Stimulated activated CD8-positive, alpha-beta memory T cell treated with anti-CD3 and anti-CD28 coated beads, Interleukin-15, amount 100 ng/mL, for 48 hours (primary cell): ENCODE data around the gene TBC1D20.
"Not testable (repeated sequence)": the region's sequence is repeated elsewhere in the genome, so short reads cannot be mapped to it uniquely, and the experiment has no call there.

Experiments used
- DNase-seq, 2 donors: peaks; one replicate each; pipeline ENCODE4 v3.0.0-alpha.2; 2020; ENCODE audit warnings: low read depth in 2 of 2

TBC1D20 gene

GRCh38 chr20:475463-476357 lies 13.4 kb upstream of the TBC1D20 start:
- DNase-seq = no peak

GRCh38 chr20:474581-474980 lies 12.2 kb upstream of the TBC1D20 start:
- no peak for DNase-seq

- no peak for DNase-seq
These were observed 10.6 kb upstream of the TBC1D20 start for GRCh38 chr20:472889-473292.

GRCh38 chr20:472137-472846 lies 10.0 kb upstream of the TBC1D20 start:
- no peak for DNase-seq

- no peak for DNase-seq
These were observed 7.6 kb upstream of the TBC1D20 start for GRCh38 chr20:469746-470490.

- DNase-seq = no peak
These were observed 5.4 kb upstream of the TBC1D20 start for GRCh38 chr20:467755-468154.

- DNase-seq = peak; percentile 34 to 43
These were observed 807 bp downstream of the TBC1D20 start for GRCh38 chr20:461254-462198.

GRCh38 chr20:460707-461106 lies 1.6 kb downstream of the TBC1D20 start:
- DNase-seq = no peak

- no peak for DNase-seq
These were observed 2.2 kb downstream of the TBC1D20 start for GRCh38 chr20:460180-460579.

- DNase-seq = no peak
These were observed 3.6 kb downstream of the TBC1D20 start for GRCh38 chr20:458776-459175.

- DNase-seq = no peak
These were observed 7.4 kb downstream of the TBC1D20 start for GRCh38 chr20:454951-455350.

GRCh38 chr20:452021-452420 lies 10.3 kb downstream of the TBC1D20 start:
- not testable (repeated sequence) for DNase-seq

- DNase-seq = no peak
These were observed 16.6 kb downstream of the TBC1D20 start for GRCh38 chr20:445514-446336.

- DNase-seq = no peak
These were observed 17.4 kb downstream of the TBC1D20 start for GRCh38 chr20:444862-445426.

GRCh38 chr20:444117-444516 lies 18.2 kb downstream of the TBC1D20 start:
- no peak for DNase-seq

- DNase-seq = no peak
These were observed 19.0 kb downstream of the TBC1D20 start for GRCh38 chr20:443223-443775.

GRCh38 chr20:440636-441035 lies 21.7 kb downstream of the TBC1D20 start:
- no peak for DNase-seq

- DNase-seq = no peak
These were observed 22.2 kb downstream of the TBC1D20 start for GRCh38 chr20:440148-440547.

GRCh38 chr20:438571-439469 lies 23.5 kb downstream of the TBC1D20 start:
- peak; percentile 46 to 53 for DNase-seq
